ENCODE results near the gene ZC4H2. TPM values are rescaled to one million over a fixed set of nuclear protein-coding genes. Genes with fewer than 3 reads are reported as not detected.

Gene ZC4H2
- total RNA-seq, 1 experiment from 2014 or later = 23.7 TPM

GRCh38 chrX:64977830-64978229 is 1.6 kb upstream of the ZC4H2 start:
- ChIA-PET CTCF (interaction anchor here (0.6 kb wide), 1 partner anchor 474 kb away, joined by 3 read pairs; no protein-coding TSS in a partner anchor), POLR2A (no interaction called here)
- Mint-ChIP-seq H3K27me3 (ENCODE audit: low read depth) (no peaks in the 10 kb centered on the region), H3K27ac (no peak overlapping the region), H3K9me3 (peaks cover 4% of the 10 kb centered on the region; the same call in 1 of the 2 replicates), H3K4me3 (no peak overlapping the region), H3K36me3 (peaks cover 12% of the 10 kb centered on the region), H3K4me1 (peaks cover 19% of the 10 kb centered on the region)
- TF ChIP-seq IRF2 (CRISPR knock-in tag; IDR thresholded peaks at IDR 0.05; ENCODE audit: borderline replicate concordance, low read depth) (no peak), ZBTB21 (CRISPR knock-in tag; IDR thresholded peaks at IDR 0.05; ENCODE audit: borderline replicate concordance) (no peak), NFATC4 (CRISPR knock-in tag; IDR thresholded peaks at IDR 0.05) (no peak), CBFB (CRISPR knock-in tag; IDR thresholded peaks at IDR 0.05; ENCODE audit: low read depth) (no peak), OVOL2 (CRISPR knock-in tag; IDR thresholded peaks at IDR 0.05; ENCODE audit: borderline replicate concordance) (no peak), RORB (CRISPR knock-in tag; IDR thresholded peaks at IDR 0.05) (no peak), ZNF317 (CRISPR knock-in tag; IDR thresholded peaks at IDR 0.05; ENCODE audit: borderline replicate concordance, low read depth) (no peak), ZNF232 (CRISPR knock-in tag; IDR thresholded peaks at IDR 0.05) (no peak), ATF1 (CRISPR knock-in tag; IDR thresholded peaks at IDR 0.05) (no peak), ZNF423 (CRISPR knock-in tag; IDR thresholded peaks at IDR 0.05) (no peak)
- TF ChIP-seq, protein P1, sequence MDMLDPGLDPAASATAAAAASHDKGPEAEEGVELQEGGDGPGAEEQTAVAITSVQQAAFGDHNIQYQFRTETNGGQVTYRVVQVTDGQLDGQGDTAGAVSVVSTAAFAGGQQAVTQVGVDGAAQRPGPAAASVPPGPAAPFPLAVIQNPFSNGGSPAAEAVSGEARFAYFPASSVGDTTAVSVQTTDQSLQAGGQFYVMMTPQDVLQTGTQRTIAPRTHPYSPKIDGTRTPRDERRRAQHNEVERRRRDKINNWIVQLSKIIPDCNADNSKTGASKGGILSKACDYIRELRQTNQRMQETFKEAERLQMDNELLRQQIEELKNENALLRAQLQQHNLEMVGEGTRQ (CRISPR knock-in tag; IDR thresholded peaks at IDR 0.05) = no peak
- TF ChIP-seq, protein P2, sequence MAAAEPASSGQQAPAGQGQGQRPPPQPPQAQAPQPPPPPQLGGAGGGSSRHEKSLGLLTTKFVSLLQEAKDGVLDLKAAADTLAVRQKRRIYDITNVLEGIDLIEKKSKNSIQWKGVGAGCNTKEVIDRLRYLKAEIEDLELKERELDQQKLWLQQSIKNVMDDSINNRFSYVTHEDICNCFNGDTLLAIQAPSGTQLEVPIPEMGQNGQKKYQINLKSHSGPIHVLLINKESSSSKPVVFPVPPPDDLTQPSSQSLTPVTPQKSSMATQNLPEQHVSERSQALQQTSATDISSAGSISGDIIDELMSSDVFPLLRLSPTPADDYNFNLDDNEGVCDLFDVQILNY (CRISPR knock-in tag; IDR thresholded peaks at IDR 0.05) = no peak
- TF ChIP-seq, protein P3, sequence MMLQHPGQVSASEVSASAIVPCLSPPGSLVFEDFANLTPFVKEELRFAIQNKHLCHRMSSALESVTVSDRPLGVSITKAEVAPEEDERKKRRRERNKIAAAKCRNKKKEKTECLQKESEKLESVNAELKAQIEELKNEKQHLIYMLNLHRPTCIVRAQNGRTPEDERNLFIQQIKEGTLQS (CRISPR knock-in tag; conservative IDR thresholded peaks at IDR 0.05) = no peak
- no peak for ATAC-seq
- DNase-seq (ENCODE audit: low spot score) = no peak

DNA sequence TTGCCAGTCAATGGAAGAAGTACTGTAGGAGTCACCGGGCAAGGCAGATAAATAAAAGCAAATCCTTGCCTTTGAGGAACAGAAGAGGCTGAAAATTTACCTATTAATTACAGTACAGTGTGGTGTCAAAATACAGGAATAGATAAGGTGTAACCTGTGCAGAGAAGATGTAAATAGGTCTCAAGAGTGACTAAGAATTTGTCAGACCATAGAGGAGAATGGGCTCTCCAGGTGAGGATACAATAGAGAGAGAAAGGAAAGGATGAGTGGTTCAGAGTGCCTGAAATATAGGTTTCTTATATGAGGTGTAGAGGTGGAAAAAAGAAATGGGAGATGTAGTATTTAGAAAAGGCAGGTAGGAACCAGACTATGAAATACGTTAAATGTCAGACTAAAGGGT is 801 bp upstream of the ZC4H2 start:
- peaks cover 11% of the 10 kb centered on the region for H3K4me1 Mint-ChIP-seq
- DNase-seq (ENCODE audit: low spot score) = no peak
- CTCF ChIA-PET = interaction anchor here (1.0 to 1.9 kb wide), 3 partner anchors 43 to 475 kb away, joined by 4 to 6 read pairs (median 5); partner anchors contain the start of gene ZC3H12B
- POLR2A ChIA-PET = no interaction called here
- H3K27me3 Mint-ChIP-seq (ENCODE audit: low read depth) = no peaks in the 10 kb centered on the region
- no peak overlapping the region for H3K27ac Mint-ChIP-seq
- peaks cover 9% of the 10 kb centered on the region for H3K9me3 Mint-ChIP-seq
- ATAC-seq = no peak
- peak overlapping the region; percentile 96 for H3K4me3 Mint-ChIP-seq
- peaks cover 20% of the 10 kb centered on the region for H3K36me3 Mint-ChIP-seq
- no peak for TF ChIP-seq USF1 (CRISPR knock-in tag; IDR thresholded peaks at IDR 0.05)
- TF ChIP-seq MXD4 (CRISPR knock-in tag; IDR thresholded peaks at IDR 0.05; ENCODE audit: borderline replicate concordance) = no peak
- no peak for TF ChIP-seq ZNF138 (CRISPR knock-in tag; conservative IDR thresholded peaks at IDR 0.05)
- no peak for TF ChIP-seq ETV6 (CRISPR knock-in tag; IDR thresholded peaks at IDR 0.05)
- no peak for TF ChIP-seq GTF2I (CRISPR knock-in tag; conservative IDR thresholded peaks at IDR 0.05)
- no peak for TF ChIP-seq AR (CRISPR knock-in tag; IDR thresholded peaks at IDR 0.05)
- no peak for TF ChIP-seq ELF4 (CRISPR knock-in tag; IDR thresholded peaks at IDR 0.05; ENCODE audit: low read depth)
- TF ChIP-seq OVOL2 (CRISPR knock-in tag; IDR thresholded peaks at IDR 0.05; ENCODE audit: borderline replicate concordance) = no peak
- TF ChIP-seq, protein P4, sequence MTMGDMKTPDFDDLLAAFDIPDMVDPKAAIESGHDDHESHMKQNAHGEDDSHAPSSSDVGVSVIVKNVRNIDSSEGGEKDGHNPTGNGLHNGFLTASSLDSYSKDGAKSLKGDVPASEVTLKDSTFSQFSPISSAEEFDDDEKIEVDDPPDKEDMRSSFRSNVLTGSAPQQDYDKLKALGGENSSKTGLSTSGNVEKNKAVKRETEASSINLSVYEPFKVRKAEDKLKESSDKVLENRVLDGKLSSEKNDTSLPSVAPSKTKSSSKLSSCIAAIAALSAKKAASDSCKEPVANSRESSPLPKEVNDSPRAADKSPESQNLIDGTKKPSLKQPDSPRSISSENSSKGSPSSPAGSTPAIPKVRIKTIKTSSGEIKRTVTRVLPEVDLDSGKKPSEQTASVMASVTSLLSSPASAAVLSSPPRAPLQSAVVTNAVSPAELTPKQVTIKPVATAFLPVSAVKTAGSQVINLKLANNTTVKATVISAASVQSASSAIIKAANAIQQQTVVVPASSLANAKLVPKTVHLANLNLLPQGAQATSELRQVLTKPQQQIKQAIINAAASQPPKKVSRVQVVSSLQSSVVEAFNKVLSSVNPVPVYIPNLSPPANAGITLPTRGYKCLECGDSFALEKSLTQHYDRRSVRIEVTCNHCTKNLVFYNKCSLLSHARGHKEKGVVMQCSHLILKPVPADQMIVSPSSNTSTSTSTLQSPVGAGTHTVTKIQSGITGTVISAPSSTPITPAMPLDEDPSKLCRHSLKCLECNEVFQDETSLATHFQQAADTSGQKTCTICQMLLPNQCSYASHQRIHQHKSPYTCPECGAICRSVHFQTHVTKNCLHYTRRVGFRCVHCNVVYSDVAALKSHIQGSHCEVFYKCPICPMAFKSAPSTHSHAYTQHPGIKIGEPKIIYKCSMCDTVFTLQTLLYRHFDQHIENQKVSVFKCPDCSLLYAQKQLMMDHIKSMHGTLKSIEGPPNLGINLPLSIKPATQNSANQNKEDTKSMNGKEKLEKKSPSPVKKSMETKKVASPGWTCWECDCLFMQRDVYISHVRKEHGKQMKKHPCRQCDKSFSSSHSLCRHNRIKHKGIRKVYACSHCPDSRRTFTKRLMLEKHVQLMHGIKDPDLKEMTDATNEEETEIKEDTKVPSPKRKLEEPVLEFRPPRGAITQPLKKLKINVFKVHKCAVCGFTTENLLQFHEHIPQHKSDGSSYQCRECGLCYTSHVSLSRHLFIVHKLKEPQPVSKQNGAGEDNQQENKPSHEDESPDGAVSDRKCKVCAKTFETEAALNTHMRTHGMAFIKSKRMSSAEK (CRISPR knock-in tag; IDR thresholded peaks at IDR 0.05; ENCODE audit: borderline replicate concordance) = no peak
- TF ChIP-seq, protein P5, sequence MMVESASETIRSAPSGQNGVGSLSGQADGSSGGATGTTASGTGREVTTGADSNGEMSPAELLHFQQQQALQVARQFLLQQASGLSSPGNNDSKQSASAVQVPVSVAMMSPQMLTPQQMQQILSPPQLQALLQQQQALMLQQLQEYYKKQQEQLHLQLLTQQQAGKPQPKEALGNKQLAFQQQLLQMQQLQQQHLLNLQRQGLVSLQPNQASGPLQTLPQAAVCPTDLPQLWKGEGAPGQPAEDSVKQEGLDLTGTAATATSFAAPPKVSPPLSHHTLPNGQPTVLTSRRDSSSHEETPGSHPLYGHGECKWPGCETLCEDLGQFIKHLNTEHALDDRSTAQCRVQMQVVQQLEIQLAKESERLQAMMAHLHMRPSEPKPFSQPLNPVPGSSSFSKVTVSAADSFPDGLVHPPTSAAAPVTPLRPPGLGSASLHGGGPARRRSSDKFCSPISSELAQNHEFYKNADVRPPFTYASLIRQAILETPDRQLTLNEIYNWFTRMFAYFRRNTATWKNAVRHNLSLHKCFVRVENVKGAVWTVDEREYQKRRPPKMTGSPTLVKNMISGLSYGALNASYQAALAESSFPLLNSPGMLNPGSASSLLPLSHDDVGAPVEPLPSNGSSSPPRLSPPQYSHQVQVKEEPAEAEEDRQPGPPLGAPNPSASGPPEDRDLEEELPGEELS (CRISPR knock-in tag; IDR thresholded peaks at IDR 0.05) = no peak

Measured in WTC11 (cell line).